BE2C (cell line): Measurements from ENCODE around the gene NDOR1.

Experiments
- DNase-seq: peaks from one replicate; pipeline ENCODE4 v3.0.0-alpha.2; 2020
- H3K27me3 ChIP-seq: fragments of 250-450 bp; sonication (Bioruptor Pico); 2 replicates; pipeline ENCODE4 v1.5.1; 2020; ENCODE audit warnings: mild to moderate bottlenecking
- H3K36me3 ChIP-seq: fragments of 250-450 bp; sonication (Bioruptor Pico); 2 replicates; pipeline ENCODE4 v1.5.1; 2020; ENCODE audit warnings: mild to moderate bottlenecking
- H3K4me1 ChIP-seq: fragments of 250-450 bp; sonication (Bioruptor Pico); 2 replicates; pipeline ENCODE4 v1.5.1; 2020
- H3K4me3 ChIP-seq: 2 replicates; pipeline ENCODE4 v1.5.1; 2011; ENCODE audit warnings: low read depth, low read length
- H3K9me3 ChIP-seq: fragments of 250-450 bp; sonication (Bioruptor Pico); 2 replicates; pipeline ENCODE4 v1.5.1; 2020
- CTCF ChIP-seq: IDR thresholded peaks from 2 replicates; pipeline ENCODE4 v1.5.1; 2012; ENCODE audit warnings: mild to moderate bottlenecking, low read depth, low read length

Gene NDOR1

DNA sequence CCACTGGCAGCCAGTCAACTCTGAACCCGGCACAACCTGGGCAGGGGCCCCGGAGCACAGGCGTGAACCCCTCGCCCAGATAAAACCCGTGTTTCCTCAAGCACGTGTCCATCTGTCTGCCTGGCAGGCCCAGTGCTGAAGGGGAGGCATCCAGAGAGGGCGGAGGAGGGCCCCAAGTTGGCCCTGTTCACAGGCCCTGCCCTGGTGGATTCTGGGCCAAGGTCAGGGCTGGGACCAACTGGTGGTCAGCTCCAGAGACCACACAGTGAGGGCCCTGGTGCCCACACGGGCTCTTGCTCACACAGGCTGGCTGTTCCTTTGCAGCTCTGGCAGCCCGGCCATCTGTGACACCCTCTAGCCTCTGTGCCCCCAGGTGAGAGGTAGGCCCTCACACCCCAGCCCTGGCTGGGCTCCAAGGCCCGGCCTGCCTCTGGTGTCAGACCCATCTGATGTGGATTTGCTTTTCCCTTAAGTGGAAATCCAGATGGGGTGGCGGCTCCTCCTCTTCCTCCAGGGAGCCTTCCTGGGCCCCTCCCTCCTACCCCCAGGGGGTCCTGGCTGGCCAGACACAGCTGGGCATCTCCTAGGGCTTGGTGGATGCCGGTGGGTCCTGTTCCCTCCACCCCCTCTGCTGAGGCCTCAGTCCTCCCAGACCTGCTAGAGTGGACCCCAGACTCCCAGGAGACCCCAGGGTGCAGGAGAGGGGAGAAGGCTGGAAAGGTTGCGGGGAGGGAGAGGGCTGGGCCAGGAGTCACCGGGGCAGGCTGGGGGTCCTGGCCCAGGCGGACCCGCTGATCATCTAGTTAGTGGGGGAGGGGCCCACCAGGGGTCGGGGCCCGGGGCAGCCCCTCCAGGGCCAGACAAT lies 45.1 kb downstream of the NDOR1 start:
- H3K4me3 ChIP-seq: no peak overlapping the region
- TF ChIP-seq CTCF: no peak
- DNase-seq: no peak
- H3K4me1 ChIP-seq: no peaks in the 10 kb centered on the region
- no peaks in the 10 kb centered on the region for H3K9me3 ChIP-seq
- H3K27me3 ChIP-seq: no peaks in the 10 kb centered on the region
- no peaks in the 10 kb centered on the region for H3K36me3 ChIP-seq

GRCh38 chr9:137251194-137251461 lies 45.6 kb downstream of the NDOR1 start, which contains the start of gene STPG3:
Gene STPG3 (plus strand): TSS chr9:137251286. CDS start chr9:137251287, 1 bp downstream.
- H3K36me3 ChIP-seq: peaks cover under 1% of the 10 kb centered on the region; the same call in 1 of the 2 replicates
- no peak within 1 kb of the TSS for H3K4me3 ChIP-seq
- H3K27me3 ChIP-seq: no peaks in the 10 kb centered on the region
- no peak for DNase-seq
- H3K4me1 ChIP-seq: peaks cover under 1% of the 10 kb centered on the region; the same call in 1 of the 2 replicates
- H3K9me3 ChIP-seq: no peaks in the 10 kb centered on the region
- TF ChIP-seq CTCF: no peak

GRCh38 chr9:137251490-137252268 lies 46.2 kb downstream of the NDOR1 start:
- Histone ChIP-seq H3K4me1 (peaks cover 4% of the 10 kb centered on the region), H3K36me3 (peaks cover 6% of the 10 kb centered on the region), H3K9me3 (no peaks in the 10 kb centered on the region), H3K4me3 (no peak overlapping the region), H3K27me3 (no peaks in the 10 kb centered on the region)
- DNase-seq: no peak
- TF ChIP-seq CTCF: no peak

- Histone ChIP-seq H3K4me1 (peaks cover 4% of the 10 kb centered on the region), H3K36me3 (peaks cover 10% of the 10 kb centered on the region), H3K9me3 (no peaks in the 10 kb centered on the region), H3K4me3 (no peak overlapping the region), H3K27me3 (no peaks in the 10 kb centered on the region)
- no peak for DNase-seq
- TF ChIP-seq CTCF: no peak
Observed at GRCh38 chr9:137252555-137253506, 47.3 kb downstream of the NDOR1 start.

DNA sequence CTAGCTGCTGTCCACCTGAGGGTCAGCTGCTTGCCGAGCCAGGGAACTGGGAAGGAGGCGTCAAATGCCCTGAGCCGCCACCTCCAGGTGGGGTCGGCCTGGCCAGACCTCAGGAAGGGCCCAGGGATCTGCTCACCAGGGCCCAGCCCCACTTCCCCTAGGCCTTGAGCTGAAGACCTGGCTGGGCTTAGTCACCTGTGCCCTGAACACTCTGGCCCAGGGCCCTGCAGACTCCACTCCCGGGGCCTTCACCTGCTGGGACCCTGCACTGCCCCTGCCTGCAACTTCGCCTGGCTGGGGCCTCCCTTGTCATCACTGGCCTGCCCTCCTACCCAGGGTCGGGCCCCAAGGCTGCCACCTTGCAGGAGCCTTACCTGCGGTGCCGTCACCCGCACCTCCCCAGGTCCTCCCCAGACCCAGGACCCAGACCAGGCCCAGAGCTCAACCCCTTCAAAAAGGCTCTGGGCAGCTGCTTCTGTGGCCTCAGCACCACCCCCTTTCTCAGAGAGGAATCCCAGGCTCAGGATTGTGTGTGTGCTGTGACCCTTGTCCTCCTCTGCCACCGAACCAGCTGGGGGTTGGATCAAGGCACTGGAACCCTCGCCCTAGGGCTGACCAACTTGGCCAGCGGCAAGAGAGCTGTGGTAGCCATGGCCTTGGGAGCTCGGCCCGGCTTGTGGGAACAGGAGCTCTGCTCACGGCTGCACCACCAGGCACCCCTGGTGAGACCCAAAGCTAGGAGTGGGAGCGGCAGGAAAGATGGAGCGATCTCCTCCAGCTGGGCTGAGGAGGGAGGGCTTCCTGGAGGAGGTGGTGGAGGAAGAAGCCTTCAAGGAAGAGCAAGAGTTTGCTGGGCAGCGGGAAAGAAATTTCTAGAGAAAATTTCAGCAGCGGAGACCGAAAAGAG lies 48.5 kb downstream of the NDOR1 start:
- TF ChIP-seq CTCF: no peak
- Histone ChIP-seq H3K4me1 (peaks cover 4% of the 10 kb centered on the region), H3K4me3 (peak overlapping the region; percentile 75), H3K27me3 (no peaks in the 10 kb centered on the region), H3K9me3 (no peaks in the 10 kb centered on the region), H3K36me3 (peaks cover 15% of the 10 kb centered on the region)
- DNase-seq: no peak
